ENCODE results near the gene KPNA5. TPM values are rescaled to one million over a fixed set of nuclear protein-coding genes. Genes with fewer than 3 reads are reported as not detected.

The KPNA5 gene
- total RNA-seq, 1 experiment from 2014 or later = 10.5 TPM

- 100% methylated on average over 1 of the region's 4 CpGs for WGBS (ENCODE audit: extremely low coverage, insufficient read length, low lambda C conversion rate)
- no peaks in the 10 kb centered on the region for H3K9me3 Mint-ChIP-seq
- no peak overlapping the region for H2AFZ ChIP-seq (ENCODE audit: low read length)
- no peak overlapping the region for H4K5ac ChIP-seq (ENCODE audit: insufficient read length, low read depth, low read length)
- no peak overlapping the region for H3K4me2 ChIP-seq (ENCODE audit: insufficient read depth, insufficient read length, low read length)
- no peaks in the 10 kb centered on the region for H3K79me2 ChIP-seq (ENCODE audit: insufficient read depth, low read length)
- H3K36me3 Mint-ChIP-seq (ENCODE audit: insufficient read depth in 1 of 3, low read depth in 3 of 3) = peaks cover 0 to 28% (median 14%) of the 10 kb centered on the region in 3 experiments; a peak in 5 of 7 replicates
- no peak overlapping the region for H3T11ph ChIP-seq (ENCODE audit: low read length)
- H3K27me3 ChIP-seq (ENCODE audit: insufficient read depth, low read length) = no peaks in the 10 kb centered on the region
- no peak overlapping the region for H2BK12ac ChIP-seq (ENCODE audit: insufficient read length, low read depth, low read length)
- TF ChIP-seq CTCF (conservative IDR thresholded peaks at IDR 0.05) = no peak
- H2BK120ac ChIP-seq (ENCODE audit: low read depth, low read length, poor library complexity, severe bottlenecking) = no peak overlapping the region
- no peaks in the 10 kb centered on the region for H3K4me1 Mint-ChIP-seq
- H3K18ac ChIP-seq (ENCODE audit: insufficient read length, low read depth, low read length) = no peak overlapping the region
- no peaks in the 10 kb centered on the region for H4K20me1 ChIP-seq (ENCODE audit: control insufficient read depth, insufficient read depth, insufficient read length)
- no peak overlapping the region for H3K23ac ChIP-seq (ENCODE audit: insufficient read length, low read depth, low read length)
- H3K27me3 Mint-ChIP-seq (ENCODE audit: low read depth) = no peaks in the 10 kb centered on the region
- no peak overlapping the region for H3K27ac Mint-ChIP-seq
- no peak overlapping the region for H4K8ac ChIP-seq (replicated peaks; ENCODE audit: insufficient read length, low read depth, low read length)
- H2AK5ac ChIP-seq (ENCODE audit: insufficient read length, low read length) = no peak overlapping the region
- no peak overlapping the region for H3K27ac ChIP-seq (ENCODE audit: insufficient read length, low read depth, low read length)
- no peak overlapping the region for H3K9ac ChIP-seq (ENCODE audit: extremely low read depth, insufficient read length, low read length)
- no peaks in the 10 kb centered on the region for H3K23me2 ChIP-seq (ENCODE audit: insufficient read length, low read depth, low read length, poor library complexity, severe bottlenecking)
- H3K9me3 ChIP-seq (ENCODE audit: control insufficient read depth, low read depth, low read length) = no peaks in the 10 kb centered on the region
- H4K91ac ChIP-seq (ENCODE audit: insufficient read length, low read depth, low read length) = no peak overlapping the region
- no peaks in the 10 kb centered on the region for H3K79me1 ChIP-seq (ENCODE audit: insufficient read depth, low read depth, low read length, poor library complexity, severe bottlenecking)
- no peak overlapping the region for H3K56ac ChIP-seq (ENCODE audit: insufficient read length, low read depth, low read length)
- no peak overlapping the region for H3K4ac ChIP-seq (ENCODE audit: low read depth, low read length)
- no peak overlapping the region for H2BK5ac ChIP-seq (ENCODE audit: insufficient read length, low read length)
- no peak overlapping the region for H3K14ac ChIP-seq (ENCODE audit: insufficient read depth, low read length)
- no peak for DNase-seq
- H3K4me3 Mint-ChIP-seq = no peak overlapping the region
- H2BK20ac ChIP-seq (ENCODE audit: low read depth, low read length, poor library complexity, severe bottlenecking) = no peak overlapping the region
- H3K4me1 ChIP-seq (ENCODE audit: insufficient read depth, low read length) = no peaks in the 10 kb centered on the region
- no peak overlapping the region for H2BK15ac ChIP-seq (ENCODE audit: low read depth, low read length)
Observed at GRCh38 chr6:116651916-116652315, 29.1 kb upstream of the KPNA5 start.

All from H9 (cell line).